MM.1S (cell line): ENCODE measurements around the gene MIPOL1.

Experiments used
- EZH2 ChIP-seq: fragments of 300-600 bp; sonication (generic); optimal IDR thresholded peaks from 2 replicates; pipeline ENCODE3; 2017; ENCODE audit warnings: low read depth, mild to moderate bottlenecking, antibody characterized with exemption, low read length, mixed read lengths
- TF ChIP-seq, protein P1 (sequence below): fragments of 300-600 bp; sonication (generic); IDR thresholded peaks from 2 replicates; pipeline ENCODE4 v1.5.1; 2016; ENCODE audit warnings: antibody characterized with exemption, low read length, mixed read lengths

DNA sequence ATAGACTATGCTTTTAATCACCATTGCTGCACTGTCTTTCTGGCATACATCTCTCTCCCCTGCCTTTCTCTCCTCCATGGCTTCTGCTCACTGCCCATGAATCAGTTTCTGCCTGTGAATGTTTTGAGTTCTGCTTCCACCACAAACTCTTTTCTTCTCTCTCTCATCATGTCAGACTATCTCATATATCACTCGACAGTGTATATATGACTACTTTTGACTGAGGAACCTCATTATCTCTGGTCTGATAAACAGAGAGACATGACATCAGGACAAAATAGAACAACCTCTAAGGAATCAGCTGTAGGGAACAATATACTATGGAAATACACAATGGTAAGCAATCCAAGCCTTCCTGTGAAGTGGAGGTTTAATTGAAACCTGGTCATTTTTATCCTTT lies 219.4 kb downstream of the MIPOL1 start:
- no peak for TF ChIP-seq EZH2
- TF ChIP-seq, protein P1, sequence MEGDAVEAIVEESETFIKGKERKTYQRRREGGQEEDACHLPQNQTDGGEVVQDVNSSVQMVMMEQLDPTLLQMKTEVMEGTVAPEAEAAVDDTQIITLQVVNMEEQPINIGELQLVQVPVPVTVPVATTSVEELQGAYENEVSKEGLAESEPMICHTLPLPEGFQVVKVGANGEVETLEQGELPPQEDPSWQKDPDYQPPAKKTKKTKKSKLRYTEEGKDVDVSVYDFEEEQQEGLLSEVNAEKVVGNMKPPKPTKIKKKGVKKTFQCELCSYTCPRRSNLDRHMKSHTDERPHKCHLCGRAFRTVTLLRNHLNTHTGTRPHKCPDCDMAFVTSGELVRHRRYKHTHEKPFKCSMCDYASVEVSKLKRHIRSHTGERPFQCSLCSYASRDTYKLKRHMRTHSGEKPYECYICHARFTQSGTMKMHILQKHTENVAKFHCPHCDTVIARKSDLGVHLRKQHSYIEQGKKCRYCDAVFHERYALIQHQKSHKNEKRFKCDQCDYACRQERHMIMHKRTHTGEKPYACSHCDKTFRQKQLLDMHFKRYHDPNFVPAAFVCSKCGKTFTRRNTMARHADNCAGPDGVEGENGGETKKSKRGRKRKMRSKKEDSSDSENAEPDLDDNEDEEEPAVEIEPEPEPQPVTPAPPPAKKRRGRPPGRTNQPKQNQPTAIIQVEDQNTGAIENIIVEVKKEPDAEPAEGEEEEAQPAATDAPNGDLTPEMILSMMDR: no peak
